GM11168 (cell line): Measurements from ENCODE around the gene FAM20C.

Experiments
- in situ Hi-C: fragments of 300-500 bp; cut with MboI; formaldehyde crosslinking; loops from one replicate; pipeline ENCODE4 v1.12.0; 2022; ENCODE audit warnings: low sequenced_read_pairs; ENCODE audit not compliant: unreplicated experiment

Gene FAM20C

GRCh38 chr7:309586-310228 is 117.3 kb downstream of the FAM20C start:
- in situ Hi-C loops, result no loop called here
